ENCODE data around the gene RUNX3. TPM values are rescaled to one million over a fixed set of nuclear protein-coding genes. Genes with fewer than 3 reads are reported as not detected.
"Not testable (repeated sequence)": the region's sequence is repeated elsewhere in the genome, so short reads cannot be mapped to it uniquely, and the experiment has no call there.

The RUNX3 gene
- total RNA-seq (2022) = 1.1 and 1.6 TPM in 2 replicates
- Bru-seq, nascent RNA = percentile 21 among the genes with signal in this experiment
- percentile 21 among the genes with signal in this experiment for BruChase-seq, experiment 1, labeled RNA remaining after a 2-hour chase
- BruChase-seq, experiment 2, labeled RNA remaining after a 6-hour chase = percentile 16 among the genes with signal in this experiment
- long read RNA-seq, partial matches to known transcripts = 0 of 2 reads
- long read RNA-seq, other reads (novel, unspliced or antisense) = 1 of 2 reads

- CTCF ChIA-PET = no interaction called here
- no peaks in the 10 kb centered on the region for H3K4me1 ChIP-seq
- no peak within 1 kb of the TSS for H3K27ac Mint-ChIP-seq (ENCODE audit: unreplicated experiment)
- peak within 1 kb of the TSS; percentile 42 for H3K4me3 ChIP-seq (ENCODE audit: low read depth, low read length)
- DNase-seq = peak; percentile 51 to 70
- no peaks in the 10 kb centered on the region; the same call in 1 of the 2 replicates for H3K27me3 ChIP-seq (replicated peaks; ENCODE audit: control insufficient read depth, insufficient read depth, low read length)
- H3K36me3 ChIP-seq (ENCODE audit: control insufficient read depth, insufficient read depth, low read length) = no peaks in the 10 kb centered on the region
- intact Hi-C loops (cut with micrococcal nuclease; ENCODE audit: unreplicated experiment) = no loop called here
- BruUV-seq (replicated peaks) = no TSS peak
- H3K9me3 Mint-ChIP-seq (ENCODE audit: unreplicated experiment) = no peaks in the 10 kb centered on the region
- TF ChIP-seq CTCF (IDR thresholded peaks at IDR 0.05; ENCODE audit: insufficient read depth in 1 of 2, low read depth in 1 of 2, low read length in 1 of 2, severe bottlenecking in 1 of 2, unreplicated experiment in 1 of 2) = no peak
- no peaks in the 10 kb centered on the region for H3K9me3 ChIP-seq
- no peaks in the 10 kb centered on the region for H3K4me1 Mint-ChIP-seq (ENCODE audit: low read depth, unreplicated experiment)
- POLR2A ChIA-PET = no interaction called here
- H3K36me3 Mint-ChIP-seq (ENCODE audit: insufficient read depth, unreplicated experiment) = no peaks in the 10 kb centered on the region
- H3K4me3 Mint-ChIP-seq (ENCODE audit: unreplicated experiment) = peak within 1 kb of the TSS; percentile 44
- H3K27me3 Mint-ChIP-seq (ENCODE audit: insufficient read depth, unreplicated experiment) = peaks cover 4% of the 10 kb centered on the region
Measured at GRCh38 chr1:24930260-24931145, at the start of gene RUNX3. RUNX3 (minus strand) TSS chr1:24930276; CDS start chr1:24929868, 408 bp downstream.

- CTCF ChIA-PET; H3K36me3 Mint-ChIP-seq (ENCODE audit: insufficient read depth, unreplicated experiment); H3K36me3 ChIP-seq (ENCODE audit: control insufficient read depth, insufficient read depth, low read length); DNase-seq; H3K4me3 Mint-ChIP-seq (ENCODE audit: unreplicated experiment); H3K4me3 ChIP-seq (ENCODE audit: low read depth, low read length); POLR2A ChIA-PET; intact Hi-C loops (cut with micrococcal nuclease; ENCODE audit: unreplicated experiment); H3K27me3 Mint-ChIP-seq (ENCODE audit: insufficient read depth, unreplicated experiment); H3K27me3 ChIP-seq (replicated peaks; ENCODE audit: control insufficient read depth, insufficient read depth, low read length); H3K4me1 Mint-ChIP-seq (ENCODE audit: low read depth, unreplicated experiment); H3K4me1 ChIP-seq; BruUV-seq (replicated peaks); H3K27ac Mint-ChIP-seq (ENCODE audit: unreplicated experiment): not testable (repeated sequence)
- H3K9me3 ChIP-seq = peaks cover 11% of the 10 kb centered on the region
- peaks cover 41% of the 10 kb centered on the region for H3K9me3 Mint-ChIP-seq (ENCODE audit: unreplicated experiment)
Measured at GRCh38 chr1:24979232-24979631, 49.2 kb upstream of the RUNX3 start.

- peaks cover 45% of the 10 kb centered on the region for H3K9me3 Mint-ChIP-seq (ENCODE audit: unreplicated experiment)
- H3K9me3 ChIP-seq = peaks cover 11% of the 10 kb centered on the region
- CTCF ChIA-PET = no interaction called here
- H3K36me3 ChIP-seq (ENCODE audit: control insufficient read depth, insufficient read depth, low read length) = no peaks in the 10 kb centered on the region
- no peak for DNase-seq
- no peaks in the 10 kb centered on the region for H3K4me1 ChIP-seq
- TF ChIP-seq CTCF (IDR thresholded peaks at IDR 0.05; ENCODE audit: insufficient read depth in 1 of 2, low read depth in 1 of 2, low read length in 1 of 2, severe bottlenecking in 1 of 2, unreplicated experiment in 1 of 2) = no peak
- BruUV-seq (replicated peaks) = no TSS peak
- H3K4me3 Mint-ChIP-seq (ENCODE audit: unreplicated experiment) = no peak overlapping the region
- H3K36me3 Mint-ChIP-seq (ENCODE audit: insufficient read depth, unreplicated experiment) = no peaks in the 10 kb centered on the region
- POLR2A ChIA-PET = no interaction called here
- H3K27me3 Mint-ChIP-seq (ENCODE audit: insufficient read depth, unreplicated experiment) = no peaks in the 10 kb centered on the region
- H3K4me3 ChIP-seq (ENCODE audit: low read depth, low read length) = no peak overlapping the region
- H3K27me3 ChIP-seq (replicated peaks; ENCODE audit: control insufficient read depth, insufficient read depth, low read length) = no peaks in the 10 kb centered on the region
- H3K4me1 Mint-ChIP-seq (ENCODE audit: low read depth, unreplicated experiment) = no peaks in the 10 kb centered on the region
- intact Hi-C loops (cut with micrococcal nuclease; ENCODE audit: unreplicated experiment) = no loop called here
- H3K27ac Mint-ChIP-seq (ENCODE audit: unreplicated experiment) = no peak overlapping the region
Measured at GRCh38 chr1:24978383-24979032, 48.4 kb upstream of the RUNX3 start.

Data from Caco-2 (cell line).